Panc1 (cell line): ENCODE results near the gene NCS1.

Experiments used
- POLR2AphosphoS5 ChIP-seq: IDR thresholded peaks from 2 replicates; pipeline ENCODE4 v1.6.1; 2012; ENCODE audit warnings: mild to moderate bottlenecking, low read depth, low read length, moderate library complexity
- TCF7L2 ChIP-seq: IDR thresholded peaks from 2 replicates; pipeline ENCODE4 v1.6.1; 2011; ENCODE audit warnings: mild to moderate bottlenecking, low read depth, low read length, inconsistent platforms
- TF ChIP-seq, protein P1 (sequence below): fragments of 450-650 bp; IDR thresholded peaks from 2 replicates; pipeline ENCODE4 v1.5.1; 2017; ENCODE audit warnings: mild to moderate bottlenecking
- TF ChIP-seq, protein P2 (sequence below), 2 experiments: IDR thresholded peaks; 2 replicates each; pipeline ENCODE4 v1.6.1; 2011 to 2012; ENCODE audit warnings: low read depth in 2 of 2, control low read depth in 1 of 2, low read length in 1 of 2, mild to moderate bottlenecking in 1 of 2, moderate library complexity in 1 of 2; ENCODE audit not compliant: insufficient read depth in 1 of 2

DNA sequence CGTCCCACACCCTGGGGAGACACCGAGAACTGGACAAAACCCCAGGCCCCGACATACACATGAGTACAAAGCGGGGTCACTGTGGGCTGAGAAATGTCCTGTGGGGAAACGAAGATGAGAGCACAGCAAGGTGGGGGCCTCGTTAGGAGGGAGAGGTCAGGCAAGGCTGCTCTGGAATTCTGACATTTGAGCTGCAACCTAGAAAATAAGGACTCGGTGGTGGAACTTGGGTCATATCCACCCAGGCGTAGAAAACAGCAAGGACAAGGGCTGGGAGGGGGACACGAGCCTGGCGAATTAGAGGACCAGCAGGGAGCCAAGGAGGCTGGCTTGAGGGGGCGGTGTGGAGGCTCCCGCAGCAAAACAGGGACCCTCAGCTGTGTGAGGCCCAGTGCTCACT lies 32.8 kb downstream of the NCS1 start:
- TF ChIP-seq, protein P1, sequence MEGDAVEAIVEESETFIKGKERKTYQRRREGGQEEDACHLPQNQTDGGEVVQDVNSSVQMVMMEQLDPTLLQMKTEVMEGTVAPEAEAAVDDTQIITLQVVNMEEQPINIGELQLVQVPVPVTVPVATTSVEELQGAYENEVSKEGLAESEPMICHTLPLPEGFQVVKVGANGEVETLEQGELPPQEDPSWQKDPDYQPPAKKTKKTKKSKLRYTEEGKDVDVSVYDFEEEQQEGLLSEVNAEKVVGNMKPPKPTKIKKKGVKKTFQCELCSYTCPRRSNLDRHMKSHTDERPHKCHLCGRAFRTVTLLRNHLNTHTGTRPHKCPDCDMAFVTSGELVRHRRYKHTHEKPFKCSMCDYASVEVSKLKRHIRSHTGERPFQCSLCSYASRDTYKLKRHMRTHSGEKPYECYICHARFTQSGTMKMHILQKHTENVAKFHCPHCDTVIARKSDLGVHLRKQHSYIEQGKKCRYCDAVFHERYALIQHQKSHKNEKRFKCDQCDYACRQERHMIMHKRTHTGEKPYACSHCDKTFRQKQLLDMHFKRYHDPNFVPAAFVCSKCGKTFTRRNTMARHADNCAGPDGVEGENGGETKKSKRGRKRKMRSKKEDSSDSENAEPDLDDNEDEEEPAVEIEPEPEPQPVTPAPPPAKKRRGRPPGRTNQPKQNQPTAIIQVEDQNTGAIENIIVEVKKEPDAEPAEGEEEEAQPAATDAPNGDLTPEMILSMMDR: no peak
- TF ChIP-seq TCF7L2: no peak
- TF ChIP-seq, protein P2, sequence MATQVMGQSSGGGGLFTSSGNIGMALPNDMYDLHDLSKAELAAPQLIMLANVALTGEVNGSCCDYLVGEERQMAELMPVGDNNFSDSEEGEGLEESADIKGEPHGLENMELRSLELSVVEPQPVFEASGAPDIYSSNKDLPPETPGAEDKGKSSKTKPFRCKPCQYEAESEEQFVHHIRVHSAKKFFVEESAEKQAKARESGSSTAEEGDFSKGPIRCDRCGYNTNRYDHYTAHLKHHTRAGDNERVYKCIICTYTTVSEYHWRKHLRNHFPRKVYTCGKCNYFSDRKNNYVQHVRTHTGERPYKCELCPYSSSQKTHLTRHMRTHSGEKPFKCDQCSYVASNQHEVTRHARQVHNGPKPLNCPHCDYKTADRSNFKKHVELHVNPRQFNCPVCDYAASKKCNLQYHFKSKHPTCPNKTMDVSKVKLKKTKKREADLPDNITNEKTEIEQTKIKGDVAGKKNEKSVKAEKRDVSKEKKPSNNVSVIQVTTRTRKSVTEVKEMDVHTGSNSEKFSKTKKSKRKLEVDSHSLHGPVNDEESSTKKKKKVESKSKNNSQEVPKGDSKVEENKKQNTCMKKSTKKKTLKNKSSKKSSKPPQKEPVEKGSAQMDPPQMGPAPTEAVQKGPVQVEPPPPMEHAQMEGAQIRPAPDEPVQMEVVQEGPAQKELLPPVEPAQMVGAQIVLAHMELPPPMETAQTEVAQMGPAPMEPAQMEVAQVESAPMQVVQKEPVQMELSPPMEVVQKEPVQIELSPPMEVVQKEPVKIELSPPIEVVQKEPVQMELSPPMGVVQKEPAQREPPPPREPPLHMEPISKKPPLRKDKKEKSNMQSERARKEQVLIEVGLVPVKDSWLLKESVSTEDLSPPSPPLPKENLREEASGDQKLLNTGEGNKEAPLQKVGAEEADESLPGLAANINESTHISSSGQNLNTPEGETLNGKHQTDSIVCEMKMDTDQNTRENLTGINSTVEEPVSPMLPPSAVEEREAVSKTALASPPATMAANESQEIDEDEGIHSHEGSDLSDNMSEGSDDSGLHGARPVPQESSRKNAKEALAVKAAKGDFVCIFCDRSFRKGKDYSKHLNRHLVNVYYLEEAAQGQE (IDR thresholded peaks at IDR 0.05; ENCODE audit: insufficient read depth in 1 of 2, low read depth in 2 of 2, low read length in 1 of 2): no peak
- no peak for TF ChIP-seq POLR2AphosphoS5
